HL-60 (cell line): ENCODE measurements around the gene INSRR.
A peak's percentile ranks its signal among the peaks of the same experiment; 100 is the strongest.

Source experiments
- DNase-seq, 2 experiments: peaks; one replicate each; pipeline ENCODE4 v3.0.0-alpha.2; 2010 to 2020; ENCODE audit warnings: low read depth in 1 of 2, low spot score in 1 of 2
- H3K27ac ChIP-seq: fragments of 250-450 bp; sonication (Bioruptor Pico); replicated peaks from 2 replicates; pipeline ENCODE4 v1.5.1; 2020; ENCODE audit warnings: mild to moderate bottlenecking, moderate library complexity
- H3K27me3 ChIP-seq: fragments of 250-450 bp; sonication (Bioruptor Pico); 2 replicates; pipeline ENCODE4 v1.5.1; 2021; ENCODE audit warnings: mild to moderate bottlenecking, moderate library complexity; ENCODE audit not compliant: insufficient read depth, poor library complexity, severe bottlenecking
- H3K4me3 ChIP-seq: replicated peaks from 2 replicates; pipeline ENCODE4 v1.5.1; 2011; ENCODE audit warnings: mild to moderate bottlenecking, control low read depth, low read length; ENCODE audit not compliant: insufficient read depth
- GABPA ChIP-seq: IDR thresholded peaks from 2 replicates; pipeline ENCODE4 v1.6.1; 2012; ENCODE audit warnings: low read depth
- POLR2AphosphoS5 ChIP-seq: IDR thresholded peaks from 2 replicates; pipeline ENCODE4 v1.6.1; 2012; ENCODE audit warnings: low read depth
- SPI1 ChIP-seq: IDR thresholded peaks from 2 replicates; pipeline ENCODE4 v1.6.1; 2012; ENCODE audit warnings: low read depth, mild to moderate bottlenecking, borderline replicate concordance
- TF ChIP-seq, protein P1 (sequence below): IDR thresholded peaks from one replicate; pipeline ENCODE4 v1.5.1; 2011; ENCODE audit warnings: low read length, control low read depth, inconsistent platforms; ENCODE audit not compliant: insufficient read depth
- TF ChIP-seq, protein P2 (sequence below): IDR thresholded peaks from 2 replicates; pipeline ENCODE4 v1.6.1; 2012; ENCODE audit warnings: low read depth; ENCODE audit not compliant: insufficient replicate concordance

INSRR gene

GRCh38 chr1:156860628-156861423, 1.9 kb upstream of the INSRR start, which contains the start of gene NTRK1:
Gene NTRK1 (plus strand): TSS chr1:156860865. CDS start chr1:156860935, 70 bp downstream.
- Histone ChIP-seq H3K27ac (no peak within 1 kb of the TSS), H3K4me3 (no peak within 1 kb of the TSS), H3K27me3 (peaks cover 62% of the 10 kb centered on the region)
- no peak for TF ChIP-seq SPI1
- TF ChIP-seq, protein P1, sequence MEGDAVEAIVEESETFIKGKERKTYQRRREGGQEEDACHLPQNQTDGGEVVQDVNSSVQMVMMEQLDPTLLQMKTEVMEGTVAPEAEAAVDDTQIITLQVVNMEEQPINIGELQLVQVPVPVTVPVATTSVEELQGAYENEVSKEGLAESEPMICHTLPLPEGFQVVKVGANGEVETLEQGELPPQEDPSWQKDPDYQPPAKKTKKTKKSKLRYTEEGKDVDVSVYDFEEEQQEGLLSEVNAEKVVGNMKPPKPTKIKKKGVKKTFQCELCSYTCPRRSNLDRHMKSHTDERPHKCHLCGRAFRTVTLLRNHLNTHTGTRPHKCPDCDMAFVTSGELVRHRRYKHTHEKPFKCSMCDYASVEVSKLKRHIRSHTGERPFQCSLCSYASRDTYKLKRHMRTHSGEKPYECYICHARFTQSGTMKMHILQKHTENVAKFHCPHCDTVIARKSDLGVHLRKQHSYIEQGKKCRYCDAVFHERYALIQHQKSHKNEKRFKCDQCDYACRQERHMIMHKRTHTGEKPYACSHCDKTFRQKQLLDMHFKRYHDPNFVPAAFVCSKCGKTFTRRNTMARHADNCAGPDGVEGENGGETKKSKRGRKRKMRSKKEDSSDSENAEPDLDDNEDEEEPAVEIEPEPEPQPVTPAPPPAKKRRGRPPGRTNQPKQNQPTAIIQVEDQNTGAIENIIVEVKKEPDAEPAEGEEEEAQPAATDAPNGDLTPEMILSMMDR, result no peak
- TF ChIP-seq POLR2AphosphoS5, result no peak
- TF ChIP-seq, protein P2, sequence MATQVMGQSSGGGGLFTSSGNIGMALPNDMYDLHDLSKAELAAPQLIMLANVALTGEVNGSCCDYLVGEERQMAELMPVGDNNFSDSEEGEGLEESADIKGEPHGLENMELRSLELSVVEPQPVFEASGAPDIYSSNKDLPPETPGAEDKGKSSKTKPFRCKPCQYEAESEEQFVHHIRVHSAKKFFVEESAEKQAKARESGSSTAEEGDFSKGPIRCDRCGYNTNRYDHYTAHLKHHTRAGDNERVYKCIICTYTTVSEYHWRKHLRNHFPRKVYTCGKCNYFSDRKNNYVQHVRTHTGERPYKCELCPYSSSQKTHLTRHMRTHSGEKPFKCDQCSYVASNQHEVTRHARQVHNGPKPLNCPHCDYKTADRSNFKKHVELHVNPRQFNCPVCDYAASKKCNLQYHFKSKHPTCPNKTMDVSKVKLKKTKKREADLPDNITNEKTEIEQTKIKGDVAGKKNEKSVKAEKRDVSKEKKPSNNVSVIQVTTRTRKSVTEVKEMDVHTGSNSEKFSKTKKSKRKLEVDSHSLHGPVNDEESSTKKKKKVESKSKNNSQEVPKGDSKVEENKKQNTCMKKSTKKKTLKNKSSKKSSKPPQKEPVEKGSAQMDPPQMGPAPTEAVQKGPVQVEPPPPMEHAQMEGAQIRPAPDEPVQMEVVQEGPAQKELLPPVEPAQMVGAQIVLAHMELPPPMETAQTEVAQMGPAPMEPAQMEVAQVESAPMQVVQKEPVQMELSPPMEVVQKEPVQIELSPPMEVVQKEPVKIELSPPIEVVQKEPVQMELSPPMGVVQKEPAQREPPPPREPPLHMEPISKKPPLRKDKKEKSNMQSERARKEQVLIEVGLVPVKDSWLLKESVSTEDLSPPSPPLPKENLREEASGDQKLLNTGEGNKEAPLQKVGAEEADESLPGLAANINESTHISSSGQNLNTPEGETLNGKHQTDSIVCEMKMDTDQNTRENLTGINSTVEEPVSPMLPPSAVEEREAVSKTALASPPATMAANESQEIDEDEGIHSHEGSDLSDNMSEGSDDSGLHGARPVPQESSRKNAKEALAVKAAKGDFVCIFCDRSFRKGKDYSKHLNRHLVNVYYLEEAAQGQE, result no peak
- TF ChIP-seq GABPA, result no peak
- peak in 1 of 2 experiments; percentile 19 for DNase-seq

- Histone ChIP-seq H3K27me3 (peaks cover 62% of the 10 kb centered on the region), H3K4me3 (no peak overlapping the region), H3K27ac (no peak overlapping the region)
- peak in 1 of 2 experiments; percentile 9 for DNase-seq
- TF ChIP-seq GABPA, result no peak
- TF ChIP-seq, protein P2, result no peak
- TF ChIP-seq, protein P1, result peak; percentile 66
Observed at GRCh38 chr1:156860113-156860627, 1.3 kb upstream of the INSRR start.

DNA sequence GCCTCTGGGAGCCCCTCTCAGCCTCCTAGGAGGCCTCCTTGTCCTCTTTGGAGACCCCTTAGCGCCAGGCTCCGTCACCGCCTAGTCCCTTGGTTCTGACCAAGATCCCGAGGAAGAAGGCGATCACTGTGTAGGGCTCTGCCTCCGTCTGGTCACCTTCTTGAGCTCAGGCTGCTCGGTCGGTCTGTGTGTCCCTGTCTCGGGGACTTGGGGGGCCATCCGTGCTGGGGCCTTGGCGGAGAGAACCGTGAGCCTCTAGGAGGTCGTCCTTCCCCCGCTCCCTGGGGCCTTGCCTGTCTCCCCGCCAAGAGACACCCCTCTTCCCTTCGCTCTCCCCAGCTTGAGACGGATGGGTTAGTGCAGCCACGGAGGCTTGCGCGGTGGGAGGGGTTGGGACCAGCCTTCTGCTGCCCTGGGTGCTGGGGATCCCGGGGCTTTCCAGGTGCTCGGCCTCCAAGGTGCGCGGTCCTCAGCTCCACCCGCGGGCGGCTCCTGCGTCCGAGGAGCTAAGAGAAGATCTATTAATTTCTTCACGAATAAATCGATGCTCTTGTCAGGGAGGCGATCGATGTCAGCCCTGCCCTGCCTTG, 701 bp upstream of the INSRR start:
- H3K27me3 ChIP-seq, result peaks cover 60% of the 10 kb centered on the region
- TF ChIP-seq GABPA, result no peak
- no peak for TF ChIP-seq POLR2AphosphoS5
- TF ChIP-seq, protein P1, result no peak
- TF ChIP-seq SPI1, result no peak
- TF ChIP-seq, protein P2, result no peak
- H3K27ac ChIP-seq, result no peak overlapping the region
- no peak for DNase-seq
- no peak overlapping the region for H3K4me3 ChIP-seq
